Muscle of arm (tissue), 12 donors: Measurements from ENCODE around the gene RSU1. TPM values are rescaled to one million over a fixed set of nuclear protein-coding genes. Genes with fewer than 3 reads are reported as not detected.

Experiments
- DNase-seq: peaks from one replicate; pipeline ENCODE4 v3.0.0-alpha.2; 2013
- polyA plus RNA-seq, 12 donors: library from polyadenylated mRNA; unstranded; fragments of 120-200 nt; gene quantifications; one replicate each; pipeline ENCODE4 v1.2.1, GENCODE V29; 2013; ENCODE audit not compliant: insufficient read length in 12 of 12

RSU1 gene
- polyA plus RNA-seq, 12 donors: 68.6 to 113 (median 92.7) TPM; not detected in 1

GRCh38 chr10:16685551-16685950, 131.7 kb downstream of the RSU1 start:
- no peak for DNase-seq

GRCh38 chr10:16681521-16681920, 135.7 kb downstream of the RSU1 start:
- DNase-seq: no peak

- no peak for DNase-seq
These were observed 137.7 kb downstream of the RSU1 start for GRCh38 chr10:16679511-16679910.

GRCh38 chr10:16675334-16675733, 141.9 kb downstream of the RSU1 start:
- peak; percentile 2 for DNase-seq

GRCh38 chr10:16674147-16674703, 143.0 kb downstream of the RSU1 start:
- no peak for DNase-seq

- DNase-seq: no peak
These were observed 143.8 kb downstream of the RSU1 start for GRCh38 chr10:16673443-16673842.

- no peak for DNase-seq
These were observed 153.8 kb downstream of the RSU1 start for GRCh38 chr10:16663444-16663843.

GRCh38 chr10:16662923-16663322, 154.3 kb downstream of the RSU1 start:
- no peak for DNase-seq

GRCh38 chr10:16656895-16657294, 160.3 kb downstream of the RSU1 start:
- no peak for DNase-seq

- DNase-seq: no peak
These were observed 164.0 kb downstream of the RSU1 start for GRCh38 chr10:16653224-16653623.

- DNase-seq: no peak
These were observed 165.1 kb downstream of the RSU1 start for GRCh38 chr10:16652154-16652553.

GRCh38 chr10:16649757-16650156, 167.5 kb downstream of the RSU1 start:
- no peak for DNase-seq

- no peak for DNase-seq
These were observed 168.9 kb downstream of the RSU1 start for GRCh38 chr10:16648366-16648765.

- no peak for DNase-seq
These were observed 170.8 kb downstream of the RSU1 start for GRCh38 chr10:16646181-16647059.

GRCh38 chr10:16644146-16644545, 173.1 kb downstream of the RSU1 start:
- no peak for DNase-seq

- DNase-seq: no peak
These were observed 173.7 kb downstream of the RSU1 start for GRCh38 chr10:16643502-16643901.

- no peak for DNase-seq
These were observed 177.1 kb downstream of the RSU1 start for GRCh38 chr10:16640153-16640552.

GRCh38 chr10:16639471-16639870, 177.8 kb downstream of the RSU1 start:
- DNase-seq: no peak

- DNase-seq: no peak
These were observed 184.2 kb downstream of the RSU1 start for GRCh38 chr10:16632996-16633395.

GRCh38 chr10:16626697-16627096, 190.5 kb downstream of the RSU1 start:
- no peak for DNase-seq

GRCh38 chr10:16612981-16613355, 204.3 kb downstream of the RSU1 start:
- DNase-seq: no peak

GRCh38 chr10:16612115-16612980, 204.9 kb downstream of the RSU1 start:
- DNase-seq: peak; percentile 31

- no peak for DNase-seq
These were observed 206.2 kb downstream of the RSU1 start for GRCh38 chr10:16611037-16611436.
